Neuronal stem cell (in vitro differentiated cells): Measurements from ENCODE around the gene VOPP1.

Experiments used
- DNase-seq: peaks from one replicate; pipeline ENCODE4 v3.0.0-alpha.2; 2013; ENCODE audit warnings: low spot score
- H2AFZ ChIP-seq: one replicate; pipeline ENCODE4 v1.6.1; 2013; ENCODE audit warnings: mild to moderate bottlenecking, low read length, inconsistent platforms
- H2AK5ac ChIP-seq: 2 replicates; pipeline ENCODE4 v1.6.1; 2013; ENCODE audit warnings: low read depth, mild to moderate bottlenecking, inconsistent platforms, low read length, moderate library complexity, mixed read lengths
- H2BK120ac ChIP-seq: 2 replicates; pipeline ENCODE4 v1.6.1; 2013; ENCODE audit warnings: low read depth, mild to moderate bottlenecking, inconsistent platforms, low read length, moderate library complexity, mixed read lengths
- H2BK12ac ChIP-seq: one replicate; pipeline ENCODE4 v1.6.1; 2013; ENCODE audit warnings: low read length, inconsistent platforms
- H2BK15ac ChIP-seq: 2 replicates; pipeline ENCODE4 v1.6.1; 2013; ENCODE audit warnings: mild to moderate bottlenecking, low read length, inconsistent platforms, mixed read lengths
- H2BK5ac ChIP-seq: one replicate; pipeline ENCODE4 v1.6.1; 2013; ENCODE audit warnings: inconsistent platforms, mild to moderate bottlenecking, low read length, moderate library complexity
- H3K14ac ChIP-seq: one replicate; pipeline ENCODE4 v1.6.1; 2013; ENCODE audit warnings: low read length, inconsistent platforms
- H3K18ac ChIP-seq: 2 replicates; pipeline ENCODE4 v1.6.1; 2013; ENCODE audit warnings: low read length, inconsistent platforms
- H3K23ac ChIP-seq: 2 replicates; pipeline ENCODE4 v1.6.1; 2013; ENCODE audit warnings: low read depth, mild to moderate bottlenecking, mixed read lengths, low read length, inconsistent platforms; ENCODE audit not compliant: poor library complexity
- H3K27ac ChIP-seq: replicated peaks from 3 replicates; pipeline ENCODE4 v1.5.1; 2013; ENCODE audit warnings: low read length, inconsistent platforms
- H3K27me3 ChIP-seq, 3 experiments: 2 replicates each; pipeline ENCODE4 v1.6.1; 2013; ENCODE audit warnings: low read length in 3 of 3, mild to moderate bottlenecking in 2 of 3, inconsistent platforms in 1 of 3, low read depth in 1 of 3, mixed read lengths in 1 of 3, moderate library complexity in 1 of 3; ENCODE audit not compliant: control insufficient read depth in 3 of 3, insufficient read depth in 3 of 3
- H3K36me3 ChIP-seq, 2 donors: replicated peaks in 1 of 2; 2 replicates each; pipeline ENCODE4 v1.6.1; 2013; ENCODE audit warnings: low read length in 2 of 2; ENCODE audit not compliant: control insufficient read depth in 2 of 2, insufficient read depth in 2 of 2
- H3K4ac ChIP-seq: 2 replicates; pipeline ENCODE4 v1.6.1; 2013; ENCODE audit warnings: inconsistent platforms, mild to moderate bottlenecking, low read length, moderate library complexity
- H3K4me1 ChIP-seq, 2 donors: 1 replicate in 1 of 2; 2 replicates in 1 of 2; pipeline ENCODE4 v1.6.1; 2013; ENCODE audit warnings: low read length in 2 of 2, low read depth in 1 of 2; ENCODE audit not compliant: control insufficient read depth in 2 of 2, insufficient read depth in 1 of 2
- H3K4me2 ChIP-seq: one replicate; pipeline ENCODE4 v1.6.1; 2013; ENCODE audit warnings: mild to moderate bottlenecking, low read length, inconsistent platforms; ENCODE audit not compliant: insufficient read depth, poor library complexity, severe bottlenecking
- H3K4me3 ChIP-seq, 2 donors: 2 replicates each; pipeline ENCODE4 v1.5.1; 2013; ENCODE audit warnings: low read length in 2 of 2, mild to moderate bottlenecking in 2 of 2, inconsistent platforms in 1 of 2, moderate library complexity in 1 of 2
- H3K79me1 ChIP-seq: one replicate; pipeline ENCODE4 v1.6.1; 2013; ENCODE audit warnings: low read depth, mild to moderate bottlenecking, inconsistent platforms, low read length, moderate library complexity
- H3K9ac ChIP-seq: one replicate; pipeline ENCODE4 v1.6.1; 2013; ENCODE audit warnings: mild to moderate bottlenecking, low read depth, low read length, inconsistent platforms; ENCODE audit not compliant: poor library complexity
- H3K9me3 ChIP-seq, 2 donors: replicated peaks in 1 of 2; 2 replicates each; pipeline versions ENCODE3 to v1.6.1; 2013; ENCODE audit warnings: low read length in 2 of 2, mild to moderate bottlenecking in 2 of 2, inconsistent platforms in 1 of 2, low read depth in 1 of 2, mixed read lengths in 1 of 2, moderate library complexity in 1 of 2; ENCODE audit not compliant: control insufficient read depth in 2 of 2, insufficient read depth in 1 of 2
- H4K8ac ChIP-seq: one replicate; pipeline ENCODE4 v1.6.1; 2013; ENCODE audit warnings: low read depth, mild to moderate bottlenecking, inconsistent platforms, low read length, moderate library complexity
- H4K91ac ChIP-seq: one replicate; pipeline ENCODE4 v1.6.1; 2013; ENCODE audit warnings: low read length, low read depth, mild to moderate bottlenecking, inconsistent platforms; ENCODE audit not compliant: poor library complexity
- WGBS, 2 donors: extraction: QIAGEN DNeasy Blood & Tissue Kit; methylation state at CpG; one replicate each; pipeline ENCODE4 v1.1.7; 2013; ENCODE audit warnings: missing lambda C conversion rate in 2 of 2, mixed read lengths in 1 of 2; ENCODE audit not compliant: insufficient read length in 2 of 2, insufficient replicate concordance in 1 of 2; ENCODE audit errors: extremely low coverage in 2 of 2; 5-methylcytosine and 5-hydroxymethylcytosine counted together

The VOPP1 gene

GRCh38 chr7:55573234-55573900, 1.1 kb upstream of the VOPP1 start:
- Histone ChIP-seq H2BK120ac (no peak overlapping the region), H3K36me3 (no peaks in the 10 kb centered on the region), H3K27me3 (peaks cover 2 to 18% (median 17%) of the 10 kb centered on the region in 3 experiments), H2BK15ac (no peak overlapping the region), H3K9me3 (peaks cover 0 to 4% of the 10 kb centered on the region in 2 donors), H3K4me3 (peak overlapping the region in 1 of 2 donors; percentile 72), H3K79me1 (no peaks in the 10 kb centered on the region), H2BK12ac (no peak overlapping the region), H2AK5ac (no peak overlapping the region), H2BK5ac (no peak overlapping the region), H3K23ac (no peak overlapping the region), H3K4ac (no peak overlapping the region), H2AFZ (peak overlapping the region; percentile 98), H3K4me2 (no peak overlapping the region), H3K18ac (no peak overlapping the region), H4K91ac (no peak overlapping the region), H3K4me1 (peaks cover 5 to 21% of the 10 kb centered on the region in 2 donors), H3K27ac (no peak overlapping the region), H3K14ac (no peak overlapping the region), H4K8ac (no peak overlapping the region), H3K9ac (no peak overlapping the region)
- no CpG with 5 or more reads among the region's 9 CpGs for WGBS, 2 donors
- DNase-seq: no peak

- Histone ChIP-seq H3K4me2 (peak overlapping the region; percentile 62), H3K27me3 (peaks cover 2 to 18% (median 17%) of the 10 kb centered on the region in 3 experiments), H3K79me1 (no peaks in the 10 kb centered on the region), H3K36me3 (peaks cover 0 to 10% of the 10 kb centered on the region in 2 donors), H2BK120ac (no peak overlapping the region), H2BK15ac (peak overlapping the region; percentile 26), H3K14ac (peak overlapping the region; percentile 96), H4K8ac (no peak overlapping the region), H3K4me3 (peak overlapping the region; percentile 82 to 97), H2BK5ac (no peak overlapping the region), H3K18ac (peak overlapping the region; percentile 95), H3K9me3 (peaks cover 0 to 4% of the 10 kb centered on the region in 2 donors), H4K91ac (no peak overlapping the region), H3K27ac (peak overlapping the region; percentile 63), H3K4ac (no peak overlapping the region), H2BK12ac (no peak overlapping the region), H2AK5ac (no peak overlapping the region), H3K23ac (peak overlapping the region; percentile 29), H2AFZ (peak overlapping the region; percentile 97), H3K4me1 (peaks cover 9 to 21% of the 10 kb centered on the region in 2 donors), H3K9ac (peak overlapping the region; percentile 85)
- WGBS, 2 donors: no CpG with 5 or more reads among the region's 97 CpGs
- DNase-seq: peak; percentile 59
These were observed 558 bp downstream of the VOPP1 start for GRCh38 chr7:55571511-55572377.

GRCh38 chr7:55570939-55571338, 1.4 kb downstream of the VOPP1 start:
- Histone ChIP-seq H3K4ac (no peak overlapping the region), H3K18ac (no peak overlapping the region), H3K27ac (no peak overlapping the region), H3K14ac (no peak overlapping the region), H4K8ac (no peak overlapping the region), H3K79me1 (no peaks in the 10 kb centered on the region), H3K9me3 (peaks cover 0 to 4% of the 10 kb centered on the region in 2 donors), H2BK120ac (no peak overlapping the region), H2BK12ac (no peak overlapping the region), H3K9ac (no peak overlapping the region), H3K4me2 (no peak overlapping the region), H3K27me3 (peaks cover 2 to 18% (median 17%) of the 10 kb centered on the region in 3 experiments), H2BK15ac (no peak overlapping the region), H3K23ac (no peak overlapping the region), H4K91ac (no peak overlapping the region), H2AK5ac (no peak overlapping the region), H3K4me1 (peaks cover 9 to 22% of the 10 kb centered on the region in 2 donors), H3K4me3 (peak overlapping the region in 1 of 2 donors; percentile 82), H3K36me3 (peaks cover 0 to 10% of the 10 kb centered on the region in 2 donors), H2BK5ac (no peak overlapping the region), H2AFZ (peak overlapping the region; percentile 97)
- no CpG with 5 or more reads among the region's 5 CpGs for WGBS, 2 donors
- DNase-seq: no peak
